Activated B cell treated with CpG ODN at 0.5 μM for 24 hours (primary cell): ENCODE measurements around the gene GIMAP1. TPM values are rescaled to one million over a fixed set of nuclear protein-coding genes. Genes with fewer than 3 reads are reported as not detected.

Source experiments
- ATAC-seq: fragments of 200-7000 bp; cut with Tn5 transposase; one replicate; pipeline ENCODE4 v1.10.0; 2021; ENCODE audit warnings: low read depth, mild to moderate bottlenecking, moderate library complexity
- CTCF ChIA-PET: fragments of 350-600 bp; sonication (Branson Sonifier 250); formaldehyde crosslinking; loops from one replicate; lab custom pipeline; 2021; ENCODE audit warnings: antibody characterized with exemption; lab: Charles Lee
- POLR2A ChIA-PET: fragments of 350-600 bp; sonication (Branson Sonifier 250); formaldehyde crosslinking; loops from one replicate; lab custom pipeline; 2021; ENCODE audit warnings: antibody characterized with exemption; lab: Charles Lee
- DNase-seq: peaks from one replicate; pipeline ENCODE4 v3.0.0; 2022
- H3K27ac Mint-ChIP-seq: one replicate; pipeline ENCODE4 v1.8.0; 2020; ENCODE audit warnings: mixed read lengths
- H3K27me3 Mint-ChIP-seq: one replicate; pipeline ENCODE4 v1.8.0; 2021; ENCODE audit warnings: mixed read lengths
- H3K36me3 Mint-ChIP-seq: one replicate; pipeline ENCODE4 v1.8.0; 2021; ENCODE audit warnings: low read depth, mixed read lengths
- H3K4me1 Mint-ChIP-seq: one replicate; pipeline ENCODE4 v1.8.0; 2021; ENCODE audit warnings: mixed read lengths
- H3K4me3 Mint-ChIP-seq: one replicate; pipeline ENCODE4 v1.8.0; 2020; ENCODE audit warnings: mild to moderate bottlenecking, mixed read lengths
- H3K9me3 Mint-ChIP-seq: one replicate; pipeline ENCODE4 v1.8.0; 2020; ENCODE audit warnings: mixed read lengths
- intact Hi-C: fragments of 100-400 bp; cut with micrococcal nuclease; formaldehyde crosslinking; loops from one replicate; pipeline ENCODE4 v1.15.1; 2024
- total RNA-seq: library from RNA; stranded (reverse); gene quantifications from 2 replicates; pipeline ENCODE4 v1.2.3, GENCODE V29; 2022
- TF ChIP-seq, protein P1 (sequence below): fragments of 200-600 bp; IDR thresholded peaks from one replicate; pipeline ENCODE4 v1.8.0; 2022; ENCODE audit warnings: antibody characterized with exemption, mild to moderate bottlenecking

GIMAP1 gene
- total RNA-seq, 1 donor from 2014 or later: 0.89 TPM

DNA sequence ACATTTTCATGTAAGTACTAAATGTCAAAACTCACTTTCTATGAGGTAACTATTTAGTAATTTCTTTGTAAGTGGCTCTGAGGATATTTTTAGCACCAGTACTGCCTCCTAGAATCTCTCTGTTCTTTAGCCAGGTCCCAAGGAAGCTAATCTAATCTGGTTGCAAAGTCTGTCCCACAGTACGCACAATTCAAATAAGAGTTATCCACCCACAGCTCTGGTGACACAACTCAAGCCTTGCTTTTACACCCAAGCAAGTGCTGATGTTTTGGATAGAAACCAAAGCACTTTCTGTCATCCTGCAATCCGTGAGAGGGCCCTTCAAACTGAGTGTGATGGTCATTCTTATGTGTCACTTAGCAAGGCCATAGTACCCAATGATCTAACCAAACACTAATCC, 35.3 kb downstream of the GIMAP1 start:
- Mint-ChIP-seq H3K27ac (no peak overlapping the region), H3K27me3 (peaks cover 11% of the 10 kb centered on the region), H3K4me3 (no peak overlapping the region), H3K36me3 (no peaks in the 10 kb centered on the region), H3K9me3 (no peaks in the 10 kb centered on the region), H3K4me1 (peaks cover 4% of the 10 kb centered on the region)
- ChIA-PET CTCF (interaction anchor here (0.7 kb wide), 1 partner anchor 16 kb away, joined by 3 read pairs; no protein-coding TSS in a partner anchor), POLR2A (interaction anchor here (0.5 kb wide), 1 partner anchor 64 kb away, joined by 5 read pairs; no protein-coding TSS in a partner anchor)
- no peak for ATAC-seq
- TF ChIP-seq, protein P1, sequence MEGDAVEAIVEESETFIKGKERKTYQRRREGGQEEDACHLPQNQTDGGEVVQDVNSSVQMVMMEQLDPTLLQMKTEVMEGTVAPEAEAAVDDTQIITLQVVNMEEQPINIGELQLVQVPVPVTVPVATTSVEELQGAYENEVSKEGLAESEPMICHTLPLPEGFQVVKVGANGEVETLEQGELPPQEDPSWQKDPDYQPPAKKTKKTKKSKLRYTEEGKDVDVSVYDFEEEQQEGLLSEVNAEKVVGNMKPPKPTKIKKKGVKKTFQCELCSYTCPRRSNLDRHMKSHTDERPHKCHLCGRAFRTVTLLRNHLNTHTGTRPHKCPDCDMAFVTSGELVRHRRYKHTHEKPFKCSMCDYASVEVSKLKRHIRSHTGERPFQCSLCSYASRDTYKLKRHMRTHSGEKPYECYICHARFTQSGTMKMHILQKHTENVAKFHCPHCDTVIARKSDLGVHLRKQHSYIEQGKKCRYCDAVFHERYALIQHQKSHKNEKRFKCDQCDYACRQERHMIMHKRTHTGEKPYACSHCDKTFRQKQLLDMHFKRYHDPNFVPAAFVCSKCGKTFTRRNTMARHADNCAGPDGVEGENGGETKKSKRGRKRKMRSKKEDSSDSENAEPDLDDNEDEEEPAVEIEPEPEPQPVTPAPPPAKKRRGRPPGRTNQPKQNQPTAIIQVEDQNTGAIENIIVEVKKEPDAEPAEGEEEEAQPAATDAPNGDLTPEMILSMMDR: no peak
- DNase-seq: no peak
- intact Hi-C loops: loop anchor here (10.0 kb wide), 1 partner anchor 397 kb away; no protein-coding TSS in a partner anchor

DNA sequence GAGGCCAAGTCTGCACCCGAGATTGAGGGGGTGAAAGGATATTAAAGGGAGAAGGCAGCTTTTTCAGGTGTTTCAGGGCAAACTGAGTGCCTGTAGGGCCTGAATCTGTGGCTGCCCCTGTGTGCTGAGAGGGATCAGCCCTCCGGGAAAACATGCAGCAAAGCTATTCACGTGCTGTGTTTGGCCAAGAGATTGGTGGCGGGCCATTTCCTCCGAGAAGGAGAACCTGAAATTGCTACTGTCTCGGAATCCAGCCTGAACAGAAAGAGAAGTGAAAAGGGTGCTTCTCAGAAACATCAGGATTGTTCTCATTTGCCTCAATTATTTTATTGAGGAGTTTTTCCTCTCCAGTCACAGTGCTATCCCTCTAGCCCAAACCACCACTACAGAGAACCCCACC, 36.8 kb downstream of the GIMAP1 start:
- POLR2A ChIA-PET: no interaction called here
- Mint-ChIP-seq H3K4me3 (no peak overlapping the region), H3K9me3 (no peaks in the 10 kb centered on the region), H3K36me3 (no peaks in the 10 kb centered on the region), H3K27me3 (peaks cover 11% of the 10 kb centered on the region), H3K27ac (no peak overlapping the region), H3K4me1 (peaks cover 4% of the 10 kb centered on the region)
- CTCF ChIA-PET: no interaction called here
- ATAC-seq (no peak), DNase-seq (no peak)
- TF ChIP-seq, protein P1: no peak
- intact Hi-C loops: loop anchor here (10.0 kb wide), 1 partner anchor 398 kb away; no protein-coding TSS in a partner anchor

DNA sequence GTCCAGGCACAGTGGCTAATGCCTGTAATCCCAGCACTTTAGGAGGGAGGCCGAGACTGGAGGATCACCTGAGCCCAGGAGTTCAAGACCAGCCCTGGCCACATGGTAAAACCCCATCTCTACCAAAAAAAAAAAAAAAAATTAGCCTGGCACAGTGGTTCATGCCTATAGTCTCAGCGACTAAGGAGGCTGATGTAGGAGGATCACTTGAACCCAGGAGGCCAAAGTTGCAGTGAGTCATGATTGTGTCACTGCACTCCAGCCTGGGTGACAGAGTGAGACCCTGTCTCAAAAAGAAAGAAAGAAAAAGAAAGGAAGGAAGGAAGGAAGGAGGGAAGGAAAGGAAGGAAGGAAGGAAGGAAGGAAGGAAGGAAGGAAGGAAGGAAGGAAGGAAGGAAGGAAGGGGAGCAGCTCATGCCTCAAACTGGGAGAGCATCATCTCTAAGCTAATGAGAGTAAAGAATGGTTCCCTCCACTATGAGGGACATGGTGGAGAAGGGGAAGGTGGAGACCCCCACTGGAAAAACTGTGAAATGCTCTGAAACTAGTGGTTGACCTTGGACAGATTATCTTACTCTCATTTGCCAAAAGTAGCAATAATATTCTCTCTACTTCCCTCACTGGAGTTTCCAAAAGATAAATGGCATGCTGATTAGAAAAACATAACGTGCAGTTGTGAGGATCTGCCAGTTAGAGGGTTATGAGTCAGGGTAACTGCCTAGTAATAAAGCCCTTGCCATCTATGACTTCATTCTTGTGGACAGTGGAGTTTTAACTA, 37.6 kb downstream of the GIMAP1 start:
- intact Hi-C loops: loop anchor here (10.0 kb wide), 1 partner anchor 399 kb away; no protein-coding TSS in a partner anchor
- CTCF ChIA-PET: interaction anchor here (0.7 to 1.5 kb wide), 2 partner anchors 305 to 469 kb away, joined by 3 to 4 read pairs; no protein-coding TSS in a partner anchor
- ATAC-seq (no peak), DNase-seq (no peak)
- Mint-ChIP-seq H3K27me3 (peaks cover 11% of the 10 kb centered on the region), H3K4me3 (no peak overlapping the region), H3K9me3 (no peaks in the 10 kb centered on the region), H3K27ac (no peak overlapping the region), H3K36me3 (no peaks in the 10 kb centered on the region), H3K4me1 (peaks cover 4% of the 10 kb centered on the region)
- POLR2A ChIA-PET: no interaction called here
- TF ChIP-seq, protein P1: no peak

DNA sequence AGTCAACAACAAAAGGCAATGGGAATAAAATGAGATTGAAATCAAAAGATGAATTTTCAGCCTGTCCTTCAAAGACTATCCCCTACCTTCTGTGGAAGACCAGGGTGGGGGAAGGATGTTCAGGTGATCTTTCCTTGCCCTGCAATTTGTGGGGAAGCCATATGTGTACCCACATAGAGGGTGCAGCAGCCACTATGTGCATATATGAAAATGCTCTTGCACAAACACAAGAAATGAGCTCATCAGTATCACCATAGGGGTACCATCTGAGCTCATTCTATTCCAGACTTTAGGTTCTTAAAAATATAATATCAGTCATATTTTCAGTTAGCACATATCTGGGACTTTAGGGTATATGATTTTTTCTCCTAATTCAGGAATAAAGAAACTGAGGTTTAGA, 38.5 kb downstream of the GIMAP1 start:
- H3K4me3 Mint-ChIP-seq: no peak overlapping the region
- TF ChIP-seq, protein P1: no peak
- H3K27ac Mint-ChIP-seq: no peak overlapping the region
- intact Hi-C loops: loop anchor here (10.0 kb wide), 1 partner anchor 400 kb away; no protein-coding TSS in a partner anchor
- CTCF ChIA-PET: interaction anchor here (1.1 to 1.5 kb wide), 3 partner anchors 24 to 470 kb away, joined by 3 read pairs; no protein-coding TSS in a partner anchor
- no peak for DNase-seq
- ATAC-seq: no peak
- H3K36me3 Mint-ChIP-seq: no peaks in the 10 kb centered on the region
- H3K27me3 Mint-ChIP-seq: peaks cover 8% of the 10 kb centered on the region
- H3K9me3 Mint-ChIP-seq: no peaks in the 10 kb centered on the region
- POLR2A ChIA-PET: no interaction called here
- H3K4me1 Mint-ChIP-seq: peaks cover 4% of the 10 kb centered on the region
